Inflammatory macrophage treated with lipopolysaccharide for 1 hour (primary cell): ENCODE measurements around the gene CACTIN.
"Not testable (repeated sequence)": the region's sequence is repeated elsewhere in the genome, so short reads cannot be mapped to it uniquely, and the experiment has no call there.

Experiments
- DNase-seq, 2 donors: peaks; one replicate each; pipeline ENCODE4 v3.0.0-alpha.2; 2020 to 2022

CACTIN gene

DNA sequence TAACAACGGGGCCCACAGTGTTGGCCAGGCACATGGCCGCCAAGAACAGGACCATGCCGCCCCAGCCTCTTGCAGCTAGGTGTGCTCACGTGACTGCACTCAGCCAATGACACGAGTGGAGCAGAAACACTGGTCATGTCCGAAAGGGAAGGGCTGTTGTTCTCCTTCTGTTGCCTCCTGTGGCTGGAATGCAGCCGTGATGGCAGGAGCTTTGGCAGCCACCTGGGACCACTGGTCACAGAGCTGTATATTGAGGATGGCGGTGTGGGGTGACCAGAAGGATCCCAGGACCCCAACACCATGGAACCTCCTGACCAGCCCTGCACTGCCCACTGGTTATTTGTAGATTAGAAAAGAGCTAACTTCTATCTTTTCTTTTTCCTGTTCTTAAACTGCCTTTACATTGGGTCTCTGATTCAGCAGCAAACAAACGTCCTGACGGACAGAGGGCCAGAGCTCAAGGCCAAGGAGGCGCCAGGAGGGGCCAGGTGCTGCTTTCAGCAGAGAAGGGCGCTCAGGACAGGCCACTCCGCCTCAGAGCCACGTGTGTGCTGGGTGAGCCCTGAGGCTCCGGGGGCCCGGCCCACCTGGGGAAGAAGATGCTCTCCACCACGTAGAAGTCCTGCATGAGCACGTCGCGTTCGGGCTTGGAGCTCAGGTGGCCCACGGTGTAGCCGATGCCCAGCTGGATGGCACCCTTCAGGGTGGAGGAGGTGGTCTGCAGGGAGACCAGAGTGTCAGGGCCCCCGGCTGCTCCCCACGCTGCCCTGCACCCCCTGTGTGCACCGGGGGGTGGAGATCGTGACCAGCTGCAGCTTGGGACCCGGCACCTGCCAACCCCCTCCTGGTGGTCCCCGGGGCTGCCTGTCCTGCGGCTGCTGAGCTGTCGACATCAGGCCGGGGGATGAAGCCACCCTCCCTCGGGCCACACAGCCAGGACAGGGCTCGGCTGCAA is 35.0 kb upstream of the CACTIN start:
- DNase-seq = no peak

DNA sequence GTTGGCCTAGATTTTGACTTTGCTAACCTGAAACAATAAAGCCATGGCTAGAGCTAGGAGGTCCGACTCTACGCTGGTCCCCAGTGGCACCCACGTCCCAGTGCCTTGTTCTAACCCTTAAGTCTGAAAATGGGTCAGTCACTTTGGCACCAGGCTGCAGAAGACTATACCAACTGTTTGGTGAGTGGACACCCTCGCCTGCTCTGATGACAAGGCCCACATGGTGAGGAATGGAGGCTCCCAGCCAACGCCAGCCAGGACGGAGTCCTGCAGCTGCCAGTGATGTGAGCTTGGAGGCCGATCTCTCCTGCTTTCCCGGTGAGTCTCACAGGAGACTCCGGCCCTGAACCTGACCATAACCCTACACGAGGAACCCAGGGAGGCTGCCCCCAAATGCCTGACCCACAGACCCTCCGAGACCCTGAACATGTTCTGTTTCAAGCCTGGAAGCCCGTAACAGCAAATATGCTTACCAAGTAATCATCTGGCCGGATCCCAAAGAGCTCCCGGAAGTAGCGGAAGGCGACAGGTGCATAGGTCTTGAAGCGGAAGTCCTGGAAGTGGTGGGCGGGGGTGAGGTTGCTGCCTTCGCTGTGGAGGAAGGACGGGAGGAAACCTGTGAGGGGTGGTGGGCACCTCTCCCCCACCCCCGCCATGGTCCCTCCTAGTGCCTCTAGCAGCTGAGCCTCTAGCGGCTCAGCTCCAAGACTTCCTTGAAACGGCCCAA is 34.1 kb upstream of the CACTIN start:
- no peak for DNase-seq

DNA sequence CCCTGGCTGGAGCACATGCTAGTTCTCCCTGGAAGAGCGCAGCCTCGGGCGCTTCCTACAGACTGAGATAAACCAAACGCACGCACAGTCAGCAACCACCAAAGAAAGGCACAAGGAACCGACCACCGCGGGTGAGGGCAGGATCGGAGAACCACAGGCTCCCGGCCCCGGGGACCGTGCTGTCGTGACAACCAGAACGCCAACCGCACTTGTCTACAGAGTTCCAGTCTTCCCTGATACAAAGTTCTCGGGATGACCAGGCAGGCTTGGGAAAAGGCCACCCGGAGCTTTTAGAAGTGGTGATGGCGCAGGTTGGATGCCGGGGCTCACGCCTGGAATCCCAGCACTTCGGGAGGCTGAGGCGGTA is 33.1 kb upstream of the CACTIN start:
- no peak for DNase-seq

DNA sequence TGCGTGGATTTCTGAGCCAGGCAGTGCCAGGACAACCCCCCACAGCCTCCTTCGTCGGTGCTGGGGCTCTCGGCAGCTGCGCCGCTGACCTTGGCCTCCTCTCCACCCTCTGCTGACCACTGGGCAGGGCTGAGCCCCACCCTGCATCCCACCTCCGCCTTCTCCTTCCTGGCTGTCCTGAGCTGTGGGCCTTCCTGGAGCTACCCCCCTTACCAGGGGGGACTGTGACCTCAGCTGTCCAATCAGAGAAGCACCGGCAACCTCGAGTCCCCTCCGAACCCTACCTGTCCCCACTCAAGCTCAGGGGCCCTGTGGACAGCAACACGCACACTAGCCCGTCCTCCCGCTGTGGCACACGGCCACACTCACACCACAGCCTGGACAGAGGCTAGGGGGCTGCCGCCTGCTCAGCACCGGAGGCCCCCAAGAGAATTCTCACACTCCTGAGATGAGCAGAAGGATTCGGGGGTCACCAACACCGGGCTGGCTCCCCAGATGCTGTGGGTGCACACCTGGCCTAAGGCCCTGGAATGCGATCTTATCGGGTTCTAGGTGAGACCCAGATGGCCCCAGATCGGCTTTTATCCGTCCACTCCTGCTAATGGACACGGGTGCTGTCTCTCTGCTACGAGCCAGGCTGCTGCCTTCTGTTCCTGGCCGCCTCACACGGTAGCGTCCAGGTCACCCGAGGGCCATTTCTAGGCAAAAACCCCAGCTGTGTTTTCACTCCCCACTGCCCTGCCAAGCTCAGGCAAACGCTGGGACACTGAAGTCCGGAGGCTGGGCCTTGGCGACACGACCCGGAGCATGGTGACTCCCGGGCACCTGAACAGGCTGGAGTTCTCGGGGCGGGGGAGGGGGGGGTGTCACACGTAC is 32.5 kb upstream of the CACTIN start:
- DNase-seq = no peak

DNA sequence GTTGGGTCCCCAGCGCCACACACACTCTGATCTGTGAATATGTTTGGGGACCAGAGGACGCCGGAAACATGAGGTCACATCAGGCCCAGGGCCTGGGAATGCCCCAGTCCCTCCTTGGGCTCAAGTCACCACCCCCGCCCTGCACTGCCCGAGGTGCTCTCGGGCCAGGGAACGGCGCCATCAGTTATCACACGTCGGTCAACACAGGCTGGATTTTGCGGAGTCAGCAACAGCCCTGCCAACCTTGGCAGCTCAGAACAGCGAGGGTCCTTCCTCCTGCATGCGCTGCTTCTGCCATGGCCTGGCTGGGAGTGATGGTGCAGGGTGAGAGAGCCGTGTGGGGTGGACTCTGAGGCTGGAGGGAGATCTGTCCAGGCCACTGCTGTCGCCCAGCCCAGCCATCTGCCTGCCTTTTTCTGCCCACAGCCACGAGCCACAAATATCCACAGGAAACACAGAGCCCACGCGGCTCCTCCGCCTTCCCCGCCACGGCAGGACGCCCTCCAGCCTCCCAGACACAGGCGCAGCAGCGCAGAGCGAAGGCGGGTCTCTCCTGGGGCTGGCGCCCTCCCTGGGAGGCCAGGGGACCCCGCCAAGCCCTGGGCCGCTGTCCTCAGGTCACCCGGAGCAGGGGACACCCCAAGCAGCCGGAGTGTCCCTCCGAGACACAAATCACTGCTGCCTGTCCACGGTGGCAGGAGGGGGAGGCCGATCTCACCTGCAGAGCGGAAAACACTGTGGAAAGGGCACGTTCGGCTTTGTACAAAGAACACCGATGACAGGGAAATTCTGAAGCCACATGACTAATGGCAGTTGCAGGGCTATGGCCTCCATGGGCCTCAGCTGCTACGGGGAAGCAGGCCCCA is 31.6 kb upstream of the CACTIN start:
- no peak for DNase-seq

DNA sequence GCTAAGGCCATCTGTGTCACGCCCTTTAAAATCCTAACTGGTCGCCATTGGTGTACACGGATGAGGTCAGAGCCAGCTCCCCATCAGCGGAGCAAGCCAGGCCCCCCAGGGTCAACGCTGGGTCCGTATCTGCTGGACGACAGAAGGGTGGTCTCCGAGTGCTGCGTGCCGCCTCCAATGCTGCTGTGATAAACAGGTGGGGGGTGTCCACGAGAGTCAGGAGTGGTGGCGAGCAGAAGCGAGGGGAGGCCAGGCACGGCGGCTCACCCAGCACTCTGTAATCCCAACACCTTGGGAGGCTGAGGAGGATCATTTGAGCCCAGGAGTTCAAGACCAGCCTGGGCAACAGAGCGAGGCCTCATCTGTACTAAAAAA is 30.8 kb upstream of the CACTIN start:
- DNase-seq = no peak

DNA sequence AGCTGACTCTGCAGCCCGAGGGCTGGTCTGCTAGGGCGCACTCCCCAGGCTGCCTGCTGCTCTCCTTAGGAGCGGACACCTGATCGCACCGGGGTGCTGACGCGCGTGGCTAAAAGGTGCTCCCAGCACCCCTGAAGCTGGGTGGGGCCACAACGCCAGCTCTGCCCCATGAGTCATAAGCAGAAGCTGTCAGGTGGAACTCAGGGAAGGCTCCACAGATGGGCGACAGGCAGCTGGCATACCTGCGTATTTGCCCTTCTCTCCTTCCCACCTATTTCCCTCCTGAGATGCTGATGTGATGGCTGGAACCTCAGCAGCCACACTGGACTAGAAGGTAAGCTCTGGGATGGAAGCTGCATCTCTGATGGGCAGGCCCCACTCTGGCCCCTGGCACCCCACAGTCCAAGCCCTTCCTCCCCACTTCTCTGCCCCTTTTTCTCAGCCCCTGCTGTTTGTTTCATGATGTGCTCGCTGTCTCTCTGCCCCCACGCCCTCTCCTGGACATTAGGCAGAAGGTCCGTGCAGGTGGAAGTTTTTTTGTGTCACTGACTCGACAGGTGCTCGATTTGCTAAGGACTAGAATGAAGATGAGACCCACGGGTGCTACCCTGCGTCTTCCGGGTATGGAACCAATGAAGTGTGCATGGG is 30.3 kb upstream of the CACTIN start:
- DNase-seq = no peak

DNA sequence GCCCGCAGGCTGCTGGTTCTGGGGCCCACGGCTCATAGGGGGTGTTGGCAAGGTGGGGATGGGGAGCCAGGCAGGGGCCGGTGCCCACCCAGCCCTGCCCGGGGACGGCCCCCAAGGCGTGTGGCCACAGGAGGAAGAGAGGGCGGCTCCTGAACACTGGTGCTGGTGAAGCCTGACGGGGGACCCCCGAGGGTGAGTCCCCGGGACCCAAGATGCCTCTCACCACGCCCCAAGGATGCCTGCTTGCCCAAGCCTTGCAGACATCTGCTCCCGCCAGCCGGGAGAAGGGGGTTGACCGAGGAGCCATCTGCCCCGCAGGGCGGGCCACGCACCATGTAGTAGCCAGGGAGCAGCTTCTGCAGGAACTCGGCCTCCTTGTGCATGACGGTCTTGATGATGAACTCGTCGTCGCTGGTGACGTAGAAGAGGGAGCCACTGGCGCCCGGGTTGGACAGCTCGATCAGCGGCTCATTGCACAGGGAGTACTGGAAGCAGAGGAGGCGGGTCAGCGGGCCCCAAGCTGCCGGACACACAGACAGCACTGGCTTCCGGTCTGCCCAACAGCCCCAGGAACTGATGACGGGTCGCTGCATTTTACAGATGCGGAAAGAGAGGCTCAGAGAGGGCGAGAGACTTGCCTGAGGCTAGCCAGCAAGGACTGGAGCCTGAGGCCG is 29.6 kb upstream of the CACTIN start:
- DNase-seq = no peak

DNA sequence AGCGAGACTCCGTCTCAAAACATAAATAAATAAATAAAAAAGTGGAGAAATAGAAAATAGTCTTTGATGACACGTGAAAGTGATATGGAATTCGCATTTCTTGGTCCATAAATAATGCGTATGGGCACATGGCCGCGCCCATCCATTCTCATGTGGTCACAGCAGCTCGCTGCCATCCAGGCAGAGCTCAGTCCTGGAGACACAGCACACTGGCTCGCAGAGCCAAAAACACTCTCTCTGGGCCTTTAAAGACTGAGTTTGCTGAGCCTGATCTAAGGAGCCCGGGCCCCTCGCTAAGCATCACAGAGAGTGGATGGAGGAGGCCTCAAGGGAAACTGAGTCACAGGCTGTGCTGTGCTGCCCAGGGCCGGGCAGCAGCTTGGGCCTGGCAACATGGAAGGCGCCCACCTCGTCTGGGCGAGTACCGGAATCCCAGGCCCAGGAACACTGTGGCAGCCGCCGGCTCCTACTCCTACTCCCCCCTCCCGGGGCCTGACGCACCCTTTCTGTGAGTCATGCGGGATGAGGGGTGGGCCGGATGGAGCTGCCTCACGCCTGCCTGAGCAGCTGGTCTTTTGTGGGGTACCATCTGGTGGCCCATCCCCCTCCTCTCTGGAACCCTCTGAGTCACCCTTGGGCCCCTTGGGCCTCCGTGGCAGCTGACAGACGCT is 28.9 kb upstream of the CACTIN start:
- no peak for DNase-seq

DNA sequence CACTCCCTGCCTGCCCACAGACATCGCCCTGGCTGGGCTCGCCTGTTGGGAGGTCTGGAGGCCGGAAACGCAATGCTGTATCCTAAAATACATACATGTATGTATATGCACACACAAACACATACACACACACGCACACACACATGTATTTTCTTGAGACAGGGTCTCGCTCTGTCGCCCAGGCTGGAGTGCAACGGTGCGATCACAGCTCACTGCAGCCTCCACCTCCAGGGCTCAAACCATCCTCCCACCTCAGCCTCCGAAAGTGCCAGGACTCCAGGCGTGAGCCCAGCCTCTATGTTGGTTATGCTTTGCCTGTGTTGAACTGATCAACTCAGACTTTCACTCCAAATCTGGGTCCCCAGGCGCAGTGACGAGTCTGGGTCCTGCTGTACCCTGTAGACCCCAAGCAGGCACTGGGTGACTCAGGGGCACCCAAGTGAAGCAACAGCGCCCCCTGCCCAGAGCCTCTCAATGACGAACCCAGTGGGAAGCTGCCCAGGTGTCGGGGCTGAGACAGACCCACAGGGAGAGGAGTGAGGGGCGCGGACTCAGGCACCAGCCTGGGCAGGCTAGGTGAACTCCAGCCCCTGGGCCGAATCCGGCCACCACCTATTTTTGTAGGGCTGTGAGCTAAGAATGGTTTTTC is 27.4 kb upstream of the CACTIN start:
- DNase-seq = no peak

DNA sequence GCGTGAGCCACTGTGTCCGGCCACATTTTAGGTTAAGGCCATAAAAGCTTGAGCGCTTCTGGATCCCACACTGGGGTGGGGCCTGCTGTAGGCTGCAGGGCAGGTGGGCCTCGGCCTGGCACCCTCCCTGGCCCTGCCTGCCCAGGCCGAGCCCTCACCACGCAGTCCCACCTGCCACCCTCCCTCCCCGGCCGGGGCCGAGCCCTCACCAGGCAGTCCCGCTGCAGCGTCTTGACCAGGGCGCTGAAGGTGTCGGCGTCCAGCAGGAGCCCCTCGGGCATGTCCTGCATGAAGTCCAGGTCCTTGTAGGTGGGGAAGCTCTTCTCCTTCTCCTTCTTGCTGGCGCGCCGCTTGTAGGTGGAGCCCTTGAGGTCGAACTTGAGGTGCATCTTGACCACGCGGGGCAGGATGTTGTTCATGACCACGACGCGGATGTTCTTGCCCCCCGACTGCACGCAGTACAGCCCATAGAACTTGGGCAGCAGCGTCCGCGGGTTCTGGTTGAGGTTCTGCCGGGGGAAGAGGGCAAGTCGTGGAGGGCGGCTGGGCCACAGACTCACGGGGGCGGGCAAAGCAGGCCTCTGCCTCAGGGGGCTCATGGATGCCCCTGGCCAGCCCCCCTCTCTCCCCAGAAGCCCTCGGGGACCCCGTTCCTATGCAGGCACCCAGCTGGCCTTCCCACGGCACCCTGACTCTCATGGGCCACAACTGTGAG is 26.6 kb upstream of the CACTIN start:
- DNase-seq = no peak

DNA sequence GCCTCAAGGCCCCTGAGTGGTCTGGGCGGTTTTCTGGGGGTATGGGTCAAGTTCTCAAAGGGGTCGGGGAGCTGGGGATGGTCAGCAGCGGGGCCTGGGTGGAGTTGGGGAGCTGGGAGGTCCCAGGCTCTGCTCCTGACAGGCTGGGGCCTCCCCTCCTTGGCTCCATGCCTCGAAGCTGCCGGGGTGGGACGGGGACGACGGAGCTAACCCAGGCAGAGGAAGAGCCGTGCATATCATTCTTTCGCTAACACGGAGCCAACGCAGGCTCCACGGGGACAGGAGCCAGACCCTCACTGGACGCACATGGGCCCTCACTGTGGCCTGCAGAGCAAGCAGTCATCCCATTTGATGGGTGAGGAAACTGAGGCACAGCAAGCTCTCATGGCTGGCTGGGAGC is 25.8 kb upstream of the CACTIN start:
- DNase-seq = no peak

DNA sequence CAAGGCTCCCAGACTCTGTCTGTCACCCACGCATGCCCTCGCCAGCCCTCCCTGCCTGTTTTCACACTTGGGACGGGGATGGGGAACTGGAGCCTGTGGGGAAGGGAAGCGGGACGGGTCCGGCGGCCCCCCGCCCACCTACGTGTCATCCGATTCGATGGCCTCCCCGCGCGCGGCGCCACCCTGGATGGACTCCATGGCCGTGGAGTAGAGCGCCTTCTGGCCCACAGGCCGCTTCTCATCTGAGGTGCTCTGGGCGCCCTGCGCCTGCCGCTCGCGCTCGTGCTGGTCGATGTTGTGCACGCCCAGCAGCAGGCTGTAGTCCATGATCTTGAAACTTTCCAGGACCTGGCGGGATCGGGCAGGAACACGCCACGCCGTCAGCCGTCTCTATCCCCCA is 25.1 kb upstream of the CACTIN start:
- no peak for DNase-seq

DNA sequence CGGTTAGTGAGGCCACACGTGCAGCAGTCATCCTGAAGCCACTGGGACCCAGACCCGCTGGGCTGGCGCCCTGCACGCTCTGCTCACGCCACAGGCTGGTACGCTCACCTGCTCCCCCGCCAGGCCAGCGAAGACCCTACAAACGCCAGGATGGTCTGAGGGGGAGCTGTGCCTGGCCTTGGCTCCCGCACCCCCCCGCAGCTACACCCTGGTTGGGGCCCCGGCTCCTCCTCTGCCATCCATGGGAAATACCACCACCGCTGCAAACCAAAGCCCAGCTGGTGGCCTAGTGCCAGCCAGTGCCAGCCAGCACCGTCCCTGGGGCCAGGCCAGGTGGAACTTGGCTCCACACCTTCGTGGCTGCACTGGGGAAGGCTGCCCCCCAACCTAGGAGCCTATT is 23.3 kb upstream of the CACTIN start:
- DNase-seq = no peak

DNA sequence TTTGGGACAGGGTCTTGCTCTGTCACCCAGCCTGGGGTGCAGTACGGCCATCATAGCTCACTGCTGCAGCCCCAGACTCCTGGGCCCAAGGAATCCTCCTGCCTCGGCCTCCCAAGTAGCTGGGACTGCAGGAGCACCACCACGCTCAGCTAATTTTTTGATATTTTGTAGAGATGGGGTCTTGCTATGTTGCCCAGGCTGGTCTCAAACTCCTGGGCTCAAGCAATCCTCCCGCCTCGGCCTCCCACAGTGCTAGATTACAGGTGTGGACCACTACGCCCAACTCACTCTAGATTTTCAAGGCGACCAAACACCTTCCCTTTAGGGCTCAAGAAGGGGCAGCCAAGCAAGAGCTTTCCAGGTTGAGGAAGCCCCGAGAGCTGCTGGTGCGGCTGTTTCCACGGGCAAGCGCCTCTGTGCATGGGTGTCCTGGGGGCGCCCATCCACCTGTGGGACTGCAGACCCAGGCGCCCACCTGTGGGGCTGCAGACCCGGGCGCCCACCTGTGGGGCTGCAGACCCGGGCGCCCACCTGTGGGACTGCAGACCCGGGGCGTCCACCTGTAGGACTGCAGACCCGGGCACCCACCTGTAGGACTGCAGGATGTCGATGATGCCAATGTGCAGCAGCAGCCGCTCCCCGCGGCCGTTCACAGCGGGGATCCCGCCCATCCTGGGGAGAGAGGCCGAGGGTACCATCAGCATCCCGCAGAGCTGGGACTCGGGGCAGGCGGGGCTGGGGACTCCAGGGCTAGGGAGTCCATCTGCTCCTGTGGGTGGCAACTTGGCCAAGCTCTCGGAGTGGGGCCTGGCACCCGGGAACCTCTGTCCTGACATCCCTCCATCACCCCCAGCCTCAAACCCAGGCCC is 21.7 kb upstream of the CACTIN start:
- DNase-seq = no peak

DNA sequence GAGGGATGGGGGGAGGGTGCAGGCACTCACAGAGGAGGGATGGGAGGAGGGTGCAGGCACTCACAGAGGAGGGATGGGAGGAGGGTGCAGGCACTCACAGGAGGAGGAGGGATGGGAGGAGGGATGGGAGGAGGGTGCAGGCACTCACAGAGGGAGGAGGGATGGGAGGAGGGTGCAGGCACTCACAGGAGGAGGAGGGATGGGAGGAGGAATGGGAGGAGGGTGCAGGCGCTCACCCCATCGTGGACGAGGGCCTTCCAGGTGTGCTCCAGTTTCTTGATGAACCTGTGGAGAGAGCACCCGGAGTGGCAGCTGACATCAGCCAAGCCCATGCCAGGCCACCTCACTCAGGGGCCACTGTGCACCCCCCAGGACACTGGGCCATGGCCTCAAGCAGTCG is 20.5 kb upstream of the CACTIN start:
- DNase-seq = not testable (repeated sequence)

DNA sequence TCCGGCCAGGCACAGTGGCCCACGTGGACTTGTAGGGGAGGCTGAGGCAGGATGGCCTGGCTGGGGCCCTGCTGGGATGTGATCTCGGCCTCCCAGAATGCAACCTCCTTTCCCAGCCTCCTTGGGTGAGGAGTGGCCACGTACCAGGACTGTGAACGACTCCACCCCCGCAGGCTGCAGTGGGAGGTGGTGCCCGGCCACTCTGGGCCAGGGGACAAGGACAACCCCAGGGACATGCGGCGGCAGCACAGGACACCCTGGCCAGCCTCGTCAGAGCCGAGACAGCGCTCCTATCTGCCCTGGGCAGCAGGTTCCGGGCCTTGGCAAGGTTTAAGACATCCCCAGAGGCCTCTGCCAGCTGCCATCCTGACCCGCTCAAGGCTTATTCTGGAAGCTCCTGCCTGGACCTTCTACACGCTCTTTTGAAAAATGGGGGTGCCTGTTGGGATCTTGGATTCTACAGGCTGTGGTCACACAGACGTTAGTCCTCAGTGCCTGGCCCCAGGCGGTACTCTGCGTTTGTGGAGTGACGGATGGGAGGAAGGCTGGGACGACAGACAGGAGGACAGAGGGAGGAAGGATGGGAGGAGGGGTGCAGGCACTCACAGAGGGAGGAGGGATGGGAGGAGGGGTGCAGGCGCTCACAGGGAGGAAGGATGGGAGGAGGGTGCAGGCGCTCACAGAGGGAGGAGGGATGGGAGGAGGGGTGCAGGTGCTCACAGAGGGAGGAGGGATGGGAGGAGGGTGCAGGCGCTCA is 19.9 kb upstream of the CACTIN start:
- no peak for DNase-seq

DNA sequence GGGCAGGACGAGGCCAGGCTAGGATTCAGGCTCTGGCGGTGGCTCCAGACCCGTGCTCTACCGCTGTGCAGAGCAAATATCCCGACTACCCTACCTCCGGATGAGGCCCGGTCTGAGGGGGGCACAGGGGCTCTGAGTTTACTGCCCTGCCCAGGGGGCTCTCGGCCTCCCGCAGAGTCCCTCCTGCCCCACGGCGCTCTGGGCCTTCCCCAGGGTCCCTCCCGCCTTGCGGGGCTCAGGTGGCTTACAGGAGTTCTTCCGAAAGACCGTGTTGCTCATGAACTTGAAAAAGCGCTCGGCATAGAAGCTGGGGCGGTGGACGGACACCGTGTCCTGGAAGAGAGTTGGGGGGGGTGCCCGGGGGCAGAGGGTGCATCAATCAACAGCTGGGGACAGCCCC is 19.1 kb upstream of the CACTIN start:
- no peak for DNase-seq
